HepG2 (cell line): ENCODE data around the gene ITGB7. TPM values are rescaled to one million over a fixed set of nuclear protein-coding genes. Genes with fewer than 3 reads are reported as not detected.

Experiments used
- ATAC-seq: fragments of 200-7000 bp; cut with Tn5 transposase; 3 replicates; pipeline ENCODE4 v1.9.1; 2020; ENCODE audit warnings: mild to moderate bottlenecking, moderate library complexity
- BruUV-seq: library from RNA; stranded (reverse); fragments of 400-500 nt; replicated peaks from 2 replicates; lab custom pipeline; 2021; lab: Mats Ljungman, UMichigan
- CTCF ChIA-PET: fragments of 300-600 bp; formaldehyde crosslinking; extraction: SDS; loops from one replicate; lab custom pipeline; 2021; ENCODE audit warnings: low total read pairs, inconsistent platforms, low intra/inter-chr PET ratio; lab: Yijun Ruan, JAX
- POLR2A ChIA-PET: fragments of 350-600 bp; sonication (Branson Sonifier 250); formaldehyde crosslinking; loops from one replicate; lab custom pipeline; 2020; ENCODE audit warnings: antibody characterized with exemption, inconsistent platforms; lab: Yijun Ruan, JAX
- DNase-seq: peaks from one replicate; pipeline ENCODE4 v3.0.0-alpha.2; 2015; ENCODE audit warnings: low spot score
- FAIRE-seq: peaks from 3 replicates; lab custom pipeline; 2011; peaks lifted over from hg19 to GRCh38; lab: Jason Lieb, UNC
- H2AFZ ChIP-seq: one replicate; pipeline ENCODE4 v1.6.1; 2011; ENCODE audit warnings: low read length, inconsistent platforms
- H3K27ac ChIP-seq: fragments of 300-600 bp; 3 replicates; pipeline ENCODE4 v1.8.0; 2011; ENCODE audit warnings: mixed run types, mild to moderate bottlenecking, mixed read lengths, low read length, inconsistent platforms; ENCODE audit not compliant: insufficient read depth; ENCODE audit errors: extremely low read length
- H3K27me3 ChIP-seq, 2 experiments: fragments of 200-600 bp in 1 of 2; 2 replicates in 1 of 2; 3 replicates in 1 of 2; pipeline versions ENCODE4 v1.6.0 to v1.8.0; 2011; ENCODE audit warnings: low read length in 2 of 2, mild to moderate bottlenecking in 2 of 2, moderate library complexity in 2 of 2, inconsistent platforms in 1 of 2; ENCODE audit not compliant: insufficient read depth in 2 of 2, control insufficient read depth in 1 of 2
- H3K36me3 ChIP-seq, 2 experiments: fragments of 200-600 bp in 1 of 2; replicated peaks in 1 of 2; 2 replicates in 1 of 2; 3 replicates in 1 of 2; pipeline versions ENCODE4 v1.5.1 to v1.8.0; 2011; ENCODE audit warnings: low read length in 2 of 2, inconsistent platforms in 1 of 2; ENCODE audit not compliant: insufficient read depth in 2 of 2, control insufficient read depth in 1 of 2
- H3K4me1 ChIP-seq: 2 replicates; pipeline ENCODE4 v1.5.1; 2012; ENCODE audit warnings: low read length, inconsistent platforms; ENCODE audit not compliant: insufficient read depth
- H3K4me2 ChIP-seq: 2 replicates; pipeline ENCODE4 v1.6.0; 2011; ENCODE audit warnings: low read depth, low read length, inconsistent platforms
- H3K4me3 ChIP-seq, 3 experiments: fragments of 200-600 bp in 1 of 3; sonication (generic), shearing (Covaris generic) in 1 of 3; replicated peaks in 1 of 3; 2 replicates each; pipeline ENCODE4 v1.5.1; 2011 to 2016; ENCODE audit warnings: low read length in 3 of 3, inconsistent platforms in 2 of 3, low read depth in 2 of 3, mild to moderate bottlenecking in 2 of 3, control low read depth in 1 of 3, mixed read lengths in 1 of 3; ENCODE audit not compliant: insufficient read depth in 1 of 3
- H3K79me2 ChIP-seq: one replicate; pipeline ENCODE4 v1.6.1; 2011; ENCODE audit warnings: low read length, inconsistent platforms; ENCODE audit not compliant: insufficient read depth
- H3K9ac ChIP-seq: 2 replicates; pipeline ENCODE4 v1.6.0; 2011; ENCODE audit warnings: mild to moderate bottlenecking, low read depth, low read length, inconsistent platforms; ENCODE audit not compliant: insufficient read depth
- H3K9me3 ChIP-seq: 2 replicates; pipeline ENCODE4 v1.5.1; 2012; ENCODE audit warnings: mild to moderate bottlenecking, low read length
- H4K20me1 ChIP-seq: 2 replicates; pipeline ENCODE4 v1.6.0; 2011; ENCODE audit warnings: inconsistent platforms, mild to moderate bottlenecking, low read length, moderate library complexity; ENCODE audit not compliant: insufficient read depth
- EP300 ChIP-seq, 3 experiments: sonication (generic) in 1 of 3; formaldehyde crosslinking in 1 of 3; IDR thresholded peaks; 2 replicates each; pipeline versions ENCODE4 v1.5.1 to v1.6.1; 2011 to 2020; ENCODE audit warnings: low read depth in 2 of 3, low read length in 2 of 3, borderline replicate concordance in 1 of 3, improper control_type of control experiment in 1 of 3, mild to moderate bottlenecking in 1 of 3, missing genetic modification reagents in 1 of 3, moderate library complexity in 1 of 3
- GPN1 ChIP-seq: sonication (generic); formaldehyde crosslinking; IDR thresholded peaks from 2 replicates; pipeline ENCODE4 v1.5.1; 2020; ENCODE audit warnings: missing genetic modification reagents, borderline replicate concordance
- HMGA1 ChIP-seq: sonication (generic); formaldehyde crosslinking; conservative IDR thresholded peaks from 2 replicates; pipeline ENCODE4 v1.4.0; 2020; ENCODE audit warnings: missing genetic modification reagents
- HNF4A ChIP-seq: sonication (generic); formaldehyde crosslinking; IDR thresholded peaks from 2 replicates; pipeline ENCODE4 v1.4.0; 2020; ENCODE audit warnings: missing genetic modification reagents
- IKZF4 ChIP-seq: sonication (generic); formaldehyde crosslinking; IDR thresholded peaks from 2 replicates; pipeline ENCODE4 v1.5.1; 2020; ENCODE audit warnings: borderline replicate concordance, mild to moderate bottlenecking, low read depth, missing genetic modification reagents; ENCODE audit errors: not compliant biosample characterization
- JARID2 ChIP-seq: sonication (generic); formaldehyde crosslinking; IDR thresholded peaks from 2 replicates; pipeline ENCODE4 v1.8.1; 2023; ENCODE audit warnings: missing genetic modification reagents, inconsistent platforms; ENCODE audit not compliant: insufficient replicate concordance
- NCOA5 ChIP-seq: sonication (generic); formaldehyde crosslinking; IDR thresholded peaks from 2 replicates; pipeline ENCODE4 v1.4.0; 2020; ENCODE audit warnings: missing genetic modification reagents
- NR2F6 ChIP-seq, 2 experiments: IDR thresholded peaks; 2 replicates each; pipeline ENCODE4 v1.6.1; 2016; ENCODE audit warnings: antibody characterized with exemption in 1 of 2, mild to moderate bottlenecking in 1 of 2
- POLR2G ChIP-seq: fragments of 200-400 bp; formaldehyde crosslinking; IDR thresholded peaks from 2 replicates; pipeline ENCODE4 v1.6.1; 2018; ENCODE audit warnings: mild to moderate bottlenecking, low read depth, low read length, moderate library complexity
- PPARG ChIP-seq: conservative IDR thresholded peaks from 2 replicates; pipeline ENCODE4 v1.6.1; 2016; ENCODE audit warnings: missing biosample characterization, missing genetic modification reagents
- SIX1 ChIP-seq: sonication (generic); formaldehyde crosslinking; IDR thresholded peaks from 2 replicates; pipeline ENCODE4 v1.4.0; 2020; ENCODE audit warnings: missing genetic modification reagents, borderline replicate concordance
- SIX4 ChIP-seq: sonication (generic); formaldehyde crosslinking; IDR thresholded peaks from 2 replicates; pipeline ENCODE4 v1.4.0; 2020; ENCODE audit warnings: missing genetic modification reagents
- TCF12 ChIP-seq, 2 experiments: fragments of 450-650 bp in 1 of 2; sonication (generic) in 1 of 2; formaldehyde crosslinking in 1 of 2; IDR thresholded peaks; 2 replicates each; pipeline versions ENCODE4 v1.6.1 to v1.8.0; 2017 to 2022; ENCODE audit warnings: antibody characterized with exemption in 1 of 2, mild to moderate bottlenecking in 1 of 2, missing genetic modification reagents in 1 of 2, moderate library complexity in 1 of 2
- ZNF329 ChIP-seq: sonication (generic); formaldehyde crosslinking; IDR thresholded peaks from 2 replicates; pipeline ENCODE4 v1.9.0; 2021; ENCODE audit warnings: low read depth, mild to moderate bottlenecking, missing genetic modification reagents
- ZNF33A ChIP-seq: sonication (generic); formaldehyde crosslinking; IDR thresholded peaks from 2 replicates; pipeline ENCODE4 v1.5.1; 2020; ENCODE audit warnings: missing genetic modification reagents, mild to moderate bottlenecking, moderate library complexity, borderline replicate concordance
- ZNF891 ChIP-seq: sonication (generic); formaldehyde crosslinking; IDR thresholded peaks from 2 replicates; pipeline ENCODE4 v1.5.0; 2020; ENCODE audit warnings: mild to moderate bottlenecking, missing genetic modification reagents
- WGBS: methylation state at CpG from one replicate; pipeline ENCODE4 v1.1.6; 2017; ENCODE audit warnings: low lambda C conversion rate; 5-methylcytosine and 5-hydroxymethylcytosine counted together
- in situ Hi-C: cut with HindIII; loops from 2 replicates; pipeline ENCODE4 v1.10.0; 2017; ENCODE audit warnings: low pct_unique_long_range_greater_than_20kb; ENCODE audit not compliant: extremely low pct_ligation_motif_present
- intact Hi-C: fragments of 100-400 bp; cut with micrococcal nuclease; formaldehyde crosslinking; loops from one replicate; pipeline ENCODE4 v1.10.0; 2022; ENCODE audit not compliant: unreplicated experiment
- polyA plus RNA-seq, 8 experiments: library from polyadenylated mRNA; depleted of rRNA in 3 of 8; stranded (reverse) in 7 of 8; unstranded in 1 of 8; fragments of >200 nt; fragmentation: Illumina TruSeq in 4 of 8; extraction: Trizol in 4 of 8; gene quantifications; 2 replicates each; pipeline versions ENCODE4 v1.2.1 to v1.2.3, GENCODE V29; 2011 to 2016; ENCODE audit warnings: low read depth in 4 of 8, missing spikeins in 1 of 8, mixed read lengths in 1 of 8; ENCODE audit not compliant: insufficient read depth in 1 of 8
- total RNA-seq, 5 experiments: library from RNA; depleted of rRNA; stranded (reverse); fragments of >200 nt; fragmentation: Illumina TruSeq; extraction: Trizol; gene quantifications; 2 replicates each; pipeline ENCODE4 v1.2.3, GENCODE V29; 2016; ENCODE audit warnings: low read depth in 1 of 5
- TF ChIP-seq, protein P1 (sequence below): sonication (generic); formaldehyde crosslinking; IDR thresholded peaks from 2 replicates; pipeline ENCODE4 v1.5.0; 2020; ENCODE audit warnings: missing genetic modification reagents
- TF ChIP-seq, protein P2 (sequence below): sonication (generic); formaldehyde crosslinking; IDR thresholded peaks from 2 replicates; pipeline ENCODE4 v1.5.1; 2020; ENCODE audit warnings: mild to moderate bottlenecking, moderate library complexity, missing genetic modification reagents

Gene ITGB7
- total and polyA plus RNA-seq, 2 of the 13 experiments (the other 11 are each of a cell fraction or from before 2014, with no cell fraction given): 0.16 to 0.18 TPM

DNA sequence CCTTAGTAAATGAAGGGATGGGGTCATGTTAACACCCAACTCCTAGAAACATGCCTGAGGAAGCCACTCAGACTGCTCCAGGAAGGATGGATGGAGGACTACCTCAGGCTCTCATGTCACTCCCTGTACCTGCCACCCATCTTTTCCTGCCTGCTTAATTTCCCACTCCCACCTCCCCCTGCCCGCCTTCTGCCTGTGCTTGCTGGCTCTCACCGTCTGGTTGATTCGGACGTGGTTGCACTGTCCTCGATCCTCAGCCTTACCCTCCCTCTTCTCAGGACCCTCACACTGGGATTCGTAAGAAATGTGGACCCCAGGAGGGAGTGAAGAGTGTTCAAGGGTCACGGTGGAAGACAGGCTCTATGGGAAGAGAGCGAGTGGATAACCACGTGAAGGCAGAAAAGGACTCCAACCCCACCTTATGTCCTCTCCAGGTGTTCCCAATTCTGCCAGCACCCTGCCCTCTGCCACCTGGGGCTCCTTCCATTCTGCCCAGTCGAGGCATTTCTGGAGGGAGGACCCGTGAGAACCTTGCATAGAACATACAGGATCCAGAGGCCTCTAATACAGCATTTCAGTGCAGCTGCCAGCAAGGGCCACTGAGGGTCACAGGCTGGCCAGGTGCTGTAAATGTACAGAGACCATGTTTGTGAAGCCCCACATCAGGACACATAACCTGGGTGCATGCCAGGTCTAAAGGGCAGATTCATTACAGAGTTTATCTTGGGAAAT is 12.9 kb downstream of the ITGB7 start:
- Histone ChIP-seq H2AFZ (no peak overlapping the region), H3K9me3 (no peaks in the 10 kb centered on the region), H3K27ac (no peak overlapping the region), H3K36me3 (no peaks in the 10 kb centered on the region; a peak in 2 of 5 replicates), H4K20me1 (peaks cover 3% of the 10 kb centered on the region; the same call in 1 of the 2 replicates), H3K79me2 (no peaks in the 10 kb centered on the region), H3K4me1 (peaks cover 37% of the 10 kb centered on the region), H3K4me3 (no peak overlapping the region), H3K27me3 (0 out of 5 replicates have a peak, but pooled peaks cover 0 to 2% of the 10 kb centered on the region in 2 experiments), H3K4me2 (peak overlapping the region; percentile 26; the same call in 1 of the 2 replicates), H3K9ac (no peak overlapping the region)
- in situ Hi-C loops (loop anchor here (5.0 kb wide), 2 partner anchors 37 to 132 kb away; no protein-coding TSS in a partner anchor), intact Hi-C loops (loop anchor here (2.0 kb wide), 1 partner anchor 35 kb away; no protein-coding TSS in a partner anchor)
- ChIA-PET POLR2A (interaction anchor here (1.0 to 1.6 kb wide), 5 partner anchors 11 to 115 kb away, joined by 3 to 5 read pairs (median 4); partner anchors contain the start of genes PFDN5 and SPRYD3), CTCF (no interaction called here)
- ATAC-seq (peak; percentile 23), DNase-seq (peak; percentile 50), FAIRE-seq (no peak)
- 68% methylated on average over 11 of the region's 11 CpGs for WGBS
- BruUV-seq: no TSS peak
- no peak for TF ChIP-seq NCOA5
- 0 out of 2 replicates have a peak, but pooled peaks have one; percentile 4 for TF ChIP-seq POLR2G
- TF ChIP-seq ZNF329 (CRISPR knock-in tag): no peak
- TF ChIP-seq JARID2: no peak
- TF ChIP-seq EP300 (IDR thresholded peaks at IDR 0.05; ENCODE audit: low read depth in 2 of 2, low read length in 2 of 2): 0 out of 4 replicates have a peak, but pooled peaks of 1 of the 2 experiments have one; percentile 13
- TF ChIP-seq EP300 (CRISPR knock-in tag; IDR thresholded peaks at IDR 0.05; ENCODE audit: borderline replicate concordance): no peak
- TF ChIP-seq, protein P1, sequence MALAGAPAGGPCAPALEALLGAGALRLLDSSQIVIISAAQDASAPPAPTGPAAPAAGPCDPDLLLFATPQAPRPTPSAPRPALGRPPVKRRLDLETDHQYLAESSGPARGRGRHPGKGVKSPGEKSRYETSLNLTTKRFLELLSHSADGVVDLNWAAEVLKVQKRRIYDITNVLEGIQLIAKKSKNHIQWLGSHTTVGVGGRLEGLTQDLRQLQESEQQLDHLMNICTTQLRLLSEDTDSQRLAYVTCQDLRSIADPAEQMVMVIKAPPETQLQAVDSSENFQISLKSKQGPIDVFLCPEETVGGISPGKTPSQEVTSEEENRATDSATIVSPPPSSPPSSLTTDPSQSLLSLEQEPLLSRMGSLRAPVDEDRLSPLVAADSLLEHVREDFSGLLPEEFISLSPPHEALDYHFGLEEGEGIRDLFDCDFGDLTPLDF (CRISPR knock-in tag): no peak
- peak; percentile 42 for TF ChIP-seq HNF4A (CRISPR knock-in tag)
- no peak for TF ChIP-seq ZNF33A
- TF ChIP-seq TCF12 (IDR thresholded peaks at IDR 0.05): no peak
- no peak for TF ChIP-seq TCF12 (CRISPR knock-in tag; IDR thresholded peaks at IDR 0.05)
- peak; percentile 38; the same call in 1 of the 2 replicates for TF ChIP-seq SIX4 (CRISPR knock-in tag)
- no peak for TF ChIP-seq HMGA1 (CRISPR knock-in tag)
- TF ChIP-seq, protein P2, sequence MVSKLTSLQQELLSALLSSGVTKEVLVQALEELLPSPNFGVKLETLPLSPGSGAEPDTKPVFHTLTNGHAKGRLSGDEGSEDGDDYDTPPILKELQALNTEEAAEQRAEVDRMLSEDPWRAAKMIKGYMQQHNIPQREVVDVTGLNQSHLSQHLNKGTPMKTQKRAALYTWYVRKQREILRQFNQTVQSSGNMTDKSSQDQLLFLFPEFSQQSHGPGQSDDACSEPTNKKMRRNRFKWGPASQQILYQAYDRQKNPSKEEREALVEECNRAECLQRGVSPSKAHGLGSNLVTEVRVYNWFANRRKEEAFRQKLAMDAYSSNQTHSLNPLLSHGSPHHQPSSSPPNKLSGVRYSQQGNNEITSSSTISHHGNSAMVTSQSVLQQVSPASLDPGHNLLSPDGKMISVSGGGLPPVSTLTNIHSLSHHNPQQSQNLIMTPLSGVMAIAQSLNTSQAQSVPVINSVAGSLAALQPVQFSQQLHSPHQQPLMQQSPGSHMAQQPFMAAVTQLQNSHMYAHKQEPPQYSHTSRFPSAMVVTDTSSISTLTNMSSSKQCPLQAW (CRISPR knock-in tag): no peak
- no peak for TF ChIP-seq PPARG
- no peak for TF ChIP-seq ZNF891 (CRISPR knock-in tag)
- peak; percentile 89; the same call in 1 of the 2 replicates for TF ChIP-seq SIX1 (CRISPR knock-in tag)
- TF ChIP-seq GPN1 (CRISPR knock-in tag): no peak
- TF ChIP-seq NR2F6 (IDR thresholded peaks at IDR 0.05): 0 out of 2 replicates have a peak, but pooled peaks have one; percentile 21
- TF ChIP-seq NR2F6 (CRISPR knock-in tag; IDR thresholded peaks at IDR 0.05): peak; percentile 41; the same call in 1 of the 2 replicates
- TF ChIP-seq IKZF4 (CRISPR knock-in tag): no peak
